Type B pancreatic cell (in vitro differentiated cells): ENCODE data around the gene CNTNAP1. TPM values are rescaled to one million over a fixed set of nuclear protein-coding genes. Genes with fewer than 3 reads are reported as not detected.

Experiments used
- DNase-seq: peaks from one replicate; pipeline ENCODE4 v3.0.0; 2021; ENCODE audit warnings: mixed read lengths; ENCODE audit not compliant: unreplicated experiment; ENCODE audit errors: extremely low spot score
- H3K27ac Mint-ChIP-seq: 2 replicates; pipeline ENCODE4 v1.8.0; 2021; ENCODE audit warnings: mild to moderate bottlenecking, mixed read lengths
- H3K27me3 Mint-ChIP-seq: 2 replicates; pipeline ENCODE4 v1.8.0; 2021; ENCODE audit warnings: mixed read lengths
- H3K36me3 Mint-ChIP-seq: 2 replicates; pipeline ENCODE4 v1.8.0; 2021; ENCODE audit warnings: mixed read lengths
- H3K4me1 Mint-ChIP-seq: one replicate; pipeline ENCODE4 v1.8.0; 2021; ENCODE audit warnings: mixed read lengths; ENCODE audit not compliant: unreplicated experiment
- H3K4me3 Mint-ChIP-seq: 2 replicates; pipeline ENCODE4 v1.8.0; 2021; ENCODE audit warnings: mild to moderate bottlenecking, mixed read lengths
- H3K9me3 Mint-ChIP-seq: 2 replicates; pipeline ENCODE4 v1.8.0; 2021; ENCODE audit warnings: mixed read lengths
- CTCF ChIP-seq: fragments of 200-600 bp; sonication (generic); conservative IDR thresholded peaks from 2 replicates; pipeline ENCODE4 v1.5.0; 2021; ENCODE audit warnings: antibody characterized with exemption, mild to moderate bottlenecking
- total RNA-seq: library from RNA; stranded (reverse); gene quantifications from 2 replicates; pipeline ENCODE4 v1.2.1, GENCODE V29; 2021; ENCODE audit warnings: low replicate concordance

CNTNAP1 gene
- total RNA-seq, 1 donor from 2014 or later, result 17.8 TPM

- H3K27me3 Mint-ChIP-seq, result peaks cover 5% of the 10 kb centered on the region
- no peak for TF ChIP-seq CTCF
- H3K36me3 Mint-ChIP-seq, result no peaks in the 10 kb centered on the region
- H3K9me3 Mint-ChIP-seq, result no peaks in the 10 kb centered on the region
- peak; percentile 99 for DNase-seq
- H3K4me1 Mint-ChIP-seq, result peaks cover 38% of the 10 kb centered on the region
- H3K4me3 Mint-ChIP-seq, result peak overlapping the region; percentile 97
- H3K27ac Mint-ChIP-seq, result peak overlapping the region; percentile 98
Measured at GRCh38 chr17:42677012-42677857, 5.1 kb upstream of the CNTNAP1 start.

GRCh38 chr17:42677921-42678781 is 4.2 kb upstream of the CNTNAP1 start:
- no peak for TF ChIP-seq CTCF
- H3K4me1 Mint-ChIP-seq, result peaks cover 43% of the 10 kb centered on the region
- no peaks in the 10 kb centered on the region for H3K9me3 Mint-ChIP-seq
- peak overlapping the region; percentile 97 for H3K4me3 Mint-ChIP-seq
- peaks cover 10% of the 10 kb centered on the region for H3K27me3 Mint-ChIP-seq
- peak overlapping the region; percentile 98 for H3K27ac Mint-ChIP-seq
- peak; percentile 89 for DNase-seq
- H3K36me3 Mint-ChIP-seq, result no peaks in the 10 kb centered on the region

- peaks cover 13% of the 10 kb centered on the region for H3K27me3 Mint-ChIP-seq
- DNase-seq, result no peak
- no peaks in the 10 kb centered on the region for H3K9me3 Mint-ChIP-seq
- no peaks in the 10 kb centered on the region for H3K36me3 Mint-ChIP-seq
- TF ChIP-seq CTCF, result no peak
- H3K4me3 Mint-ChIP-seq, result peak overlapping the region; percentile 97
- H3K27ac Mint-ChIP-seq, result peak overlapping the region; percentile 98
- H3K4me1 Mint-ChIP-seq, result peaks cover 45% of the 10 kb centered on the region
Measured at GRCh38 chr17:42678951-42679491, 3.3 kb upstream of the CNTNAP1 start.

- Mint-ChIP-seq H3K27me3 (peaks cover 13% of the 10 kb centered on the region), H3K9me3 (no peaks in the 10 kb centered on the region), H3K4me1 (peaks cover 39% of the 10 kb centered on the region), H3K4me3 (peak overlapping the region; percentile 97), H3K36me3 (no peaks in the 10 kb centered on the region), H3K27ac (peak overlapping the region; percentile 98)
- peak; percentile 94 for TF ChIP-seq CTCF
- peak; percentile 86 for DNase-seq
Measured at GRCh38 chr17:42679492-42680330, 2.6 kb upstream of the CNTNAP1 start.

GRCh38 chr17:42680331-42680808 is 2.0 kb upstream of the CNTNAP1 start:
- TF ChIP-seq CTCF, result no peak
- no peak overlapping the region for H3K27ac Mint-ChIP-seq
- H3K27me3 Mint-ChIP-seq, result peaks cover 14% of the 10 kb centered on the region
- H3K4me1 Mint-ChIP-seq, result peaks cover 37% of the 10 kb centered on the region
- no peak for DNase-seq
- no peaks in the 10 kb centered on the region for H3K9me3 Mint-ChIP-seq
- peak overlapping the region; percentile 69 for H3K4me3 Mint-ChIP-seq
- H3K36me3 Mint-ChIP-seq, result no peaks in the 10 kb centered on the region
